ENCODE measurements around the gene TRIM6. TPM values are rescaled to one million over a fixed set of nuclear protein-coding genes. Genes with fewer than 3 reads are reported as not detected.

Gene TRIM6
- polyA plus RNA-seq, 3 donors, result 0.11 to 0.44 (median 0.15) TPM

- no peak for DNase-seq
- intact Hi-C loops (cut with micrococcal nuclease), result no loop called here
- H3K27ac Mint-ChIP-seq, result no peak overlapping the region
These were observed 21.8 kb upstream of the TRIM6 start for GRCh38 chr11:5574654-5575053.

DNA sequence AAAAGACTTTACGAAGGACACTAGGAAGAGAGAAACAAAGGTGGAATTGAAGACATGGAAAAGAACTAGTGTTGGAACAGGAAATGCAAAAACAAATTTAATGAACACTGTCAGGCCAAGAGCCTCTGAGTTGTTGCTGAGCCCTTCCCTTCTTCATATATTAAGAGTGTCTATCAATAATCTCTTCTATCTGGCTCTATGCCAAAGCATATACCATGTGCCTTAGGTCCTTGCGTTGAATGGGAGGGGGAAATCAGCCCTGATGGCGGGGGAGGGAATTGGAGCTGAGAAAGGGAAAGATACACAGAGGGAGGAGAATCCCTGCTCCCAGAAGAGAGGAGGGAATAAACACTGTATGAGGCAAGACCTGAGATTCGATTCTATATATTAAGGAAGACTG lies 21.3 kb upstream of the TRIM6 start:
- H3K4me2 ChIP-seq (replicated peaks; ENCODE audit: extremely low read depth, low read length, poor library complexity, severe bottlenecking), result no peak overlapping the region
- no peaks in the 10 kb centered on the region for H3K27me3 ChIP-seq (ENCODE audit: control insufficient read depth in 2 of 2, insufficient read depth in 2 of 2, low read length in 2 of 2)
- Mint-ChIP-seq H3K27me3 (ENCODE audit: low read depth in 3 of 3) (no peaks in the 10 kb centered on the region), H3K9me3 (peaks cover 0 to 8% (median 2%) of the 10 kb centered on the region in 7 donors), H3K4me3 (no peak overlapping the region), H3K36me3 (no peaks in the 10 kb centered on the region), H3K27ac (no peak overlapping the region), H3K4me1 (no peaks in the 10 kb centered on the region)
- no peaks in the 10 kb centered on the region for H3K4me1 ChIP-seq (ENCODE audit: control insufficient read depth in 1 of 2, insufficient read depth in 2 of 2, low read length in 2 of 2)
- H3K4me3 ChIP-seq (replicated peaks in 1 of 3; ENCODE audit: low read depth in 2 of 3, low read length in 3 of 3), result no peak overlapping the region
- no peaks in the 10 kb centered on the region for H3K79me2 ChIP-seq (ENCODE audit: insufficient read depth, low read length)
- no peak overlapping the region for H3K9ac ChIP-seq (ENCODE audit: insufficient read depth, low read length, poor library complexity, severe bottlenecking)
- no peaks in the 10 kb centered on the region for H4K20me1 ChIP-seq (ENCODE audit: insufficient read depth, low read length)
- no peaks in the 10 kb centered on the region for H3K9me3 ChIP-seq (replicated peaks in 1 of 2; ENCODE audit: control insufficient read depth in 1 of 2, insufficient read depth in 1 of 2, low read length in 2 of 2)
- no peak for DNase-seq
- H2AFZ ChIP-seq (ENCODE audit: insufficient read depth, low read depth, low read length, poor library complexity, severe bottlenecking), result no peak overlapping the region
- WGBS (ENCODE audit: insufficient coverage), result 90% methylated on average over 2 of the region's 4 CpGs
- TF ChIP-seq, protein P1, sequence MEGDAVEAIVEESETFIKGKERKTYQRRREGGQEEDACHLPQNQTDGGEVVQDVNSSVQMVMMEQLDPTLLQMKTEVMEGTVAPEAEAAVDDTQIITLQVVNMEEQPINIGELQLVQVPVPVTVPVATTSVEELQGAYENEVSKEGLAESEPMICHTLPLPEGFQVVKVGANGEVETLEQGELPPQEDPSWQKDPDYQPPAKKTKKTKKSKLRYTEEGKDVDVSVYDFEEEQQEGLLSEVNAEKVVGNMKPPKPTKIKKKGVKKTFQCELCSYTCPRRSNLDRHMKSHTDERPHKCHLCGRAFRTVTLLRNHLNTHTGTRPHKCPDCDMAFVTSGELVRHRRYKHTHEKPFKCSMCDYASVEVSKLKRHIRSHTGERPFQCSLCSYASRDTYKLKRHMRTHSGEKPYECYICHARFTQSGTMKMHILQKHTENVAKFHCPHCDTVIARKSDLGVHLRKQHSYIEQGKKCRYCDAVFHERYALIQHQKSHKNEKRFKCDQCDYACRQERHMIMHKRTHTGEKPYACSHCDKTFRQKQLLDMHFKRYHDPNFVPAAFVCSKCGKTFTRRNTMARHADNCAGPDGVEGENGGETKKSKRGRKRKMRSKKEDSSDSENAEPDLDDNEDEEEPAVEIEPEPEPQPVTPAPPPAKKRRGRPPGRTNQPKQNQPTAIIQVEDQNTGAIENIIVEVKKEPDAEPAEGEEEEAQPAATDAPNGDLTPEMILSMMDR (IDR thresholded peaks at IDR 0.05), result no peak
- H3K36me3 ChIP-seq (replicated peaks in 1 of 2; ENCODE audit: control insufficient read depth in 1 of 2, insufficient read depth in 2 of 2, low read length in 2 of 2), result no peaks in the 10 kb centered on the region
- intact Hi-C loops (cut with micrococcal nuclease), result no loop called here
- no peak overlapping the region for H3K27ac ChIP-seq (ENCODE audit: low read depth in 1 of 2, low read length in 2 of 2)

More at GRCh38 chr11:5574654-5575053, 21.8 kb upstream of the TRIM6 start:
- Histone ChIP-seq H2AFZ (ENCODE audit: insufficient read depth, low read depth, low read length, poor library complexity, severe bottlenecking) (no peak overlapping the region), H3K9ac (ENCODE audit: insufficient read depth, low read length, poor library complexity, severe bottlenecking) (no peak overlapping the region), H3K4me3 (replicated peaks in 1 of 3; ENCODE audit: low read depth in 2 of 3, low read length in 3 of 3) (no peak overlapping the region), H4K20me1 (ENCODE audit: insufficient read depth, low read length) (no peaks in the 10 kb centered on the region), H3K4me2 (replicated peaks; ENCODE audit: extremely low read depth, low read length, poor library complexity, severe bottlenecking) (no peak overlapping the region), H3K9me3 (replicated peaks in 1 of 2; ENCODE audit: control insufficient read depth in 1 of 2, insufficient read depth in 1 of 2, low read length in 2 of 2) (no peaks in the 10 kb centered on the region), H3K36me3 (replicated peaks in 1 of 2; ENCODE audit: control insufficient read depth in 1 of 2, insufficient read depth in 2 of 2, low read length in 2 of 2) (no peaks in the 10 kb centered on the region), H3K27me3 (ENCODE audit: control insufficient read depth in 2 of 2, insufficient read depth in 2 of 2, low read length in 2 of 2) (no peaks in the 10 kb centered on the region), H3K27ac (ENCODE audit: low read depth in 1 of 2, low read length in 2 of 2) (no peak overlapping the region), H3K4me1 (ENCODE audit: control insufficient read depth in 1 of 2, insufficient read depth in 2 of 2, low read length in 2 of 2) (no peaks in the 10 kb centered on the region), H3K79me2 (ENCODE audit: insufficient read depth, low read length) (no peaks in the 10 kb centered on the region)
- Mint-ChIP-seq H3K4me3 (no peak overlapping the region), H3K4me1 (no peaks in the 10 kb centered on the region), H3K9me3 (peaks cover 0 to 8% (median 2%) of the 10 kb centered on the region in 7 donors), H3K27me3 (ENCODE audit: low read depth in 3 of 3) (no peaks in the 10 kb centered on the region), H3K36me3 (no peaks in the 10 kb centered on the region)
- TF ChIP-seq, protein P1 (IDR thresholded peaks at IDR 0.05), result no peak
- 100% methylated on average over 1 of the region's 2 CpGs for WGBS (ENCODE audit: insufficient coverage)
